Stimulated activated CD4-positive, alpha-beta T cell treated with anti-CD3 and anti-CD28 coated beads, Interleukin-2, amount 100 ng/mL, for 48 hours (primary cell): Measurements from ENCODE around the gene BCL7B.
"Not testable (repeated sequence)": the region's sequence is repeated elsewhere in the genome, so short reads cannot be mapped to it uniquely, and the experiment has no call there.

Source experiments
- DNase-seq, 2 donors: peaks; one replicate each; pipeline ENCODE4 v3.0.0-alpha.2; 2020

BCL7B gene

GRCh38 chr7:73570977-73571376 lies 13.5 kb upstream of the BCL7B start:
- no peak for DNase-seq

- no peak for DNase-seq
Measured at GRCh38 chr7:73570521-73570920, 13.0 kb upstream of the BCL7B start.

- no peak for DNase-seq
Measured at GRCh38 chr7:73569042-73569608, 11.6 kb upstream of the BCL7B start.

- no peak for DNase-seq
Measured at GRCh38 chr7:73567846-73568685, 10.6 kb upstream of the BCL7B start.

GRCh38 chr7:73567140-73567539 lies 9.7 kb upstream of the BCL7B start:
- no peak for DNase-seq

DNA sequence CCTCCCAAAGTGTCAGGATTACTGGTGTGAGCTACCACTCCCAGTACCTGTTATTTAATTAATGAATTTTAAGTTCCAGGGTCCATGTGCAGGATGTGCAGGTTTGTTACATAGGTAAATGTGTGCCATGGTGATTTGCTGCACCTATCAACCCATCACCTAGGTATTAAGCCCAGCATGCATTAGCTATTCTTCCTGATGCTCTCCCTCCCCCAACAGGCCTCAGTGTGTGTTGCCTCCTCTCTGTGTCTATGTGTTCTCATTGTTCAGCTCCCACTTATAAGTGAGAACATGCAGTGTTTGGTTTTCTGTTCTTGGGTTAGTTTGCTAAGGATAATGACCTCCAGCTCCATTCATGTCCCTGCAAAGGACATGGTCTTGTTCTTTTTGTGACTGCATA lies 8.9 kb upstream of the BCL7B start:
- DNase-seq, result not testable (repeated sequence)

- DNase-seq, result no peak
Measured at GRCh38 chr7:73565675-73566340, 8.3 kb upstream of the BCL7B start.

DNA sequence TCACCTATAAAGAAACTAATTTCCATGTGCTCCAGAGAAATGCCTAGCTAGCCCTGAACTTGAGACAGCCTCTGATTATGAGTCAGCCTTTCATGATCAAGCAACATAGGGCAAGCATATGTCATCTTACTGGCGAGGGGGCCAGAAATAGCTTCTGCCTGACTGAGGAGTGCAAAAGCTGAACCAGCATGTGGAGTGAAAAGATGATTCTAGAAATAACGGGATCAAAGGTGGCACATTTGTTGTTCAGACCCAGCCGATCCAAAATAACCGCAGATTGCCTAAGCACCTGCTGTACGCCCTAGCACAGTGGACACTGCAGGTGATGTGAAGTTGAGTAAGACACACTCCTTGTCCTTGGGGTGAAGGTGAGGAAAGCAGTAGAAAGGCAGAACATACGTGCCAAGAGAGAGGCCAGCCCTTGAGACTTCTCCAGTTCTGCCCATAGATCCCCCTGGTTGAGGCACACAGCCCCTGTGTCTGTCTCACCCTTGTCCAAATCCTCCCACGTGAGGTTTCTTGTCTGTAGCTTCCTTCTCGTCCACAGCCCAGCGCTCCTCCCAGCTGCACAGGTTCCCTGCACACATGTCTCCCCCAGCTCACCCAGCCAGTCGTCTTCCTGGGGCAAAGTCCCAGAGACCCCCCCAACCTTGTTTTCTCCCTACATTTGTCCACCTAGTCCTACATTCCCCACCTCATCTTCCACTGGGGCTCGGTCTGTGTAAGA lies 2.8 kb upstream of the BCL7B start:
- DNase-seq, result no peak

- peak; percentile 85 to 89 for DNase-seq
Measured at GRCh38 chr7:73557108-73557396, 438 bp downstream of the BCL7B start.

DNA sequence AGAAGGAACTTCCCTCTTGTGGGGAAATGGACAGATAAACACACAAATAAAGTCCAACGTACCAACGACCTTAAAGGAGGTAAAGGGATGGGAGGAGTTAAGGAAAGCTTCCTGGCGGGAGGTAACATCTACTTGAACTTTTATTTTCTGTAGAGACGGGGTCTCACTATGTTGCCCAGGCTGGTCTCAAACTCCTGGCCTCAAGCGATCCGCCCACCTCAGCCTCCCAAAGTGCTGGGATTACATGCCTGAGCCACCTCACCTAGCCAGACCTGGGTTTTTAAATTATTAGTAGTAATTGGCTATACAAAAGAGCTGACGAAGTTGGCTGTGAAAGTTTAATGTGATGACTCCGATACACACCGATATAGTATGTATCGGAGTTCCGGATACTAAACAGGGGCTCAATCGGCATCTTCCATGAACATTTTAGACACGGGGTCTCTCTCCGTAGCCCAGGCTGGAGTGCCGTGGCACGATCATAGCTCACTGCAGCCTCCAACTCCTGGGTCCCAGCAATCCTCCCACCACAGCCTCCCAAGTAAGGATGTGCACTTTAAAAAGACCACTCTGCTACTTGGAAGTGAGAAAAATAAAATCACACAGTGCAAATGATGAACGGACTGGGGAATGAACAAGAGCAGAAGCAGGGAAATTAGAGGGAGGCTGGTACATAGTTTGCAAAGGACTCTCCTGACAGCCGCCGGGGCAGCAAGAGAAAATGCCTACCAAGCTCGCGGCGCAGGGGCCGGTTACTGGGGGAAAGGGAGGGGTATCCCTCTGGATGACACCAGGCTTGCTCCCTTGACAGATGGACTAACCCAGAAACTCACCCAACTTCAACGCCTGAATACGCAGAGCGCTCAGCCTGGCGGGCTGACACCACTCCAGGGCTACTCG lies 1.0 kb downstream of the BCL7B start:
- no peak for DNase-seq

DNA sequence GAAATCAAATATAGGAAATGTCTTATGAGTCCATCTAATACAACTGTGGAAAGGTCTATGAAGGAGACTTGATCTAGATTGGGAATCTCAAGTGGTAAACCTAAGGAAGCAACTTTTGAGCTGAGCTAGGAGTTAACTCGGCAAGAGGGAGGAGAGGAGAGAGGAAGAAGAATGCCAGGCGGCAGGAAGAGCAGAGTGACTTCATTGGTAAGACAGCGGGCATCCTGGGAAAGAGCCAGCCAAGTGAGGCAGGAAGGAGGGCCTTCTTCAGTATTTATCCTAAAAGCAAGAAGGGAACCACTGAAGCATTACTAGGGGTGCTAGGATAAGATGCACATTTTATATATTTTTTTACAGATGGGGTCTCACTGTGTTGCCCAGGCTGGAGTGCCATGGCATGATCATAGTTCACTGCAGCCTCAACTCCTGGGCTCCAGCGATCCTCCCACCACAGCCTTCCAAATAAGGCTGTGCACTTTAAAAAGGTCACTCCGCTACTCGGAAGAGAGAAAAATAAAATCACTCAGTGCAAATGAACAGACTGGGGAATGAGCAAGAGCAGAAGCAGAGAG lies 2.0 kb downstream of the BCL7B start:
- no peak for DNase-seq

DNA sequence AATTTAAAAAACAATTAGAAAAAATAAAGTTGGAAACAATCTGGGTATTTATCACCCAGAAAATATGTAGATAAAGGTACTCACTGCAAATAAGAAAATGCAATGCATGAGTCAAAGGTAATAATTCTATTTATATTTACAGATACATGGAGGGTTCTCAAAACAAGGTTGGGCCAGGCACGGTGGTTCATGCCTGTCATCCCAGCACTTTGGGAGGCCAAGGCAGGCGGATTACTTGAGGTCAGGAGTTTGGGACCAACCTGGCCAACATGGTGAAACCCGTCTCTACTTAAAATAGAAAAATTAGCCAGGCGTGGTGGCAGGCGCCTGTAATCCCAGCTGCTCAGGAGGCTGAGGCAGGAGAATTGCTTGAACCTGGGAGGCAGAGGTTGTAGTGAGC lies 7.4 kb downstream of the BCL7B start:
- DNase-seq, result not testable (repeated sequence)

DNA sequence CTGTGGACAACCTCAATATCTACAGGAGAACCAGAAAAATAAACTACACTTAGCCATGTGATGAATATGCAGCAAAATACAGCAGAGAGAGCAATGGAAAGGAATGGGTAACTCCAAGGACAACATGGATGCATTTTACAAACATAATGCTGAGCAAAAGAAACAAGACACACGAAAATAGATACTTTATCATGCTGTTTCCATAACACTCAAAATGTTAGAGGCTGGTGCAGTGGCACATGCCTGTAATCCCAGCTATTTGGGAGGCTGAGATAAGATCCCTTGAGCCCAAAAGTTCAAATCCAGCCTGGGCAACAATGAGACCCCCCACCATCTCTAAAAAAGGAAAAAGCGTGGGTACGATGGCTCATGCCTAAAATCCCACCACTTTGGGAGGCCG lies 8.3 kb downstream of the BCL7B start:
- DNase-seq, result no peak

- DNase-seq, result no peak
Measured at GRCh38 chr7:73547841-73548240, 9.6 kb downstream of the BCL7B start.

DNA sequence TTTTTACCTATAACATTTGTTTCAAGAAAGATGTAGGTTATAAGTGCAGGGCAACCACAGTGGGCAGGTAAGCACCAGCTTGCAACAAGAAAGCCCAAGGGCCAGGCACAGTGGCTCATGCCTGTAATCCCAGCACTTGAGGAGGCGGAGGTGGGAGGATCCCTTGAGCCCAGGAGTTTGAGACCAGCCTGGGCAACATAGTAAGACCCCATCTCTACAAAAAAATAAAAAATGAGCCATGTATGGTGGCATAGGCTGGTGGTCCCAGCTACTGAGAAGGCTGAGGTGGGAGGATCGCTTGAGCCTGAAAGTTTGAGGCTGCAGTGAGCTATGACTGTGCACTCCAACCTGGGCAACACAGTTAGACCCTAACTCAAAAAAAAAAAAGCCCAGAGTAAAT lies 12.8 kb downstream of the BCL7B start:
- no peak for DNase-seq

- DNase-seq, result no peak
Measured at GRCh38 chr7:73541722-73542121, 15.8 kb downstream of the BCL7B start.

DNA sequence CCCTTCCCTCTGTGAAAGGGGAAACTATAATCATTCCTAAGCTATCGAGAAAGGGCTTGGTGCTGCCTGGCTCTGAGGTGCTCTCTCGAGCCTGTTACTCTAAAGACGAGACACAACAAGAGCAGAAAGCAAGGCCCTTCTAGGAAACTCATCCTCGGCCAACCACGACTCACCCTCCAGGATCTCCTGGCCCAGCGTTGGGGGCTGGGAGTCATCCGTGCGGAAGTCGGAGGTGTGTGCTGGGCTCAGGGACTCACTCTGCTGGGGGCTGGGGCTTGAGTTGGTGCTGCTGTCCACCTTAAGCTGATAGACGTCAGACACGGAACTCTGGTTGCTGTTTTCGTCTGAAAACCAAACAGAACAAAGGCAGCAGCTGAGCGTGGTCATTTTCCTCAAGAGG lies 17.8 kb downstream of the BCL7B start:
- DNase-seq, result no peak

DNA sequence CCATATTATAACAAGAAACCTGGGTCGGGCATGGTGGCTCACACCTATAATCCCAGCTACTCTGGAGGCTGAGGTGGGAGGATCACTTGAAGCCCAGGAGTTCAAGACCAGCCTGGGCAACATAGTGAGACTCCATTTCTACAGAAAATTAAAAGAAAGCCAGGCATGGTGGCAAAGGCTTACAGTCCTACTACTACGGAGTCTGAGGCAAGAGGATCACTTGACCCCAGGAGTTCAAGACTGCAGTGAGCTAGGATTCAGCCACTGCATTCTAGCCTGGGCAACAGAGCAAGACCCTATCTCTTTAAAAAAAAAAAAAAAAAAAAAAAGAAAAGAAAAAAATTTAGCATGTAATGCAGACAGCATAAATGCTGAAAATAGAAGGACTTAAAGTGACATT lies 19.0 kb downstream of the BCL7B start:
- DNase-seq, result not testable (repeated sequence)

GRCh38 chr7:73537051-73537450 lies 20.4 kb downstream of the BCL7B start:
- no peak for DNase-seq

GRCh38 chr7:73536479-73536878 lies 21.0 kb downstream of the BCL7B start:
- no peak for DNase-seq

- DNase-seq, result not testable (repeated sequence)
Measured at GRCh38 chr7:73535918-73536317, 21.6 kb downstream of the BCL7B start.

- no peak for DNase-seq
Measured at GRCh38 chr7:73533742-73534141, 23.7 kb downstream of the BCL7B start.
